ENCODE data around the gene SETD6. TPM values are rescaled to one million over a fixed set of nuclear protein-coding genes. Genes with fewer than 3 reads are reported as not detected.

SETD6 gene
- polyA plus RNA-seq = 22.3 and 28.0 TPM in 2 replicates

DNA sequence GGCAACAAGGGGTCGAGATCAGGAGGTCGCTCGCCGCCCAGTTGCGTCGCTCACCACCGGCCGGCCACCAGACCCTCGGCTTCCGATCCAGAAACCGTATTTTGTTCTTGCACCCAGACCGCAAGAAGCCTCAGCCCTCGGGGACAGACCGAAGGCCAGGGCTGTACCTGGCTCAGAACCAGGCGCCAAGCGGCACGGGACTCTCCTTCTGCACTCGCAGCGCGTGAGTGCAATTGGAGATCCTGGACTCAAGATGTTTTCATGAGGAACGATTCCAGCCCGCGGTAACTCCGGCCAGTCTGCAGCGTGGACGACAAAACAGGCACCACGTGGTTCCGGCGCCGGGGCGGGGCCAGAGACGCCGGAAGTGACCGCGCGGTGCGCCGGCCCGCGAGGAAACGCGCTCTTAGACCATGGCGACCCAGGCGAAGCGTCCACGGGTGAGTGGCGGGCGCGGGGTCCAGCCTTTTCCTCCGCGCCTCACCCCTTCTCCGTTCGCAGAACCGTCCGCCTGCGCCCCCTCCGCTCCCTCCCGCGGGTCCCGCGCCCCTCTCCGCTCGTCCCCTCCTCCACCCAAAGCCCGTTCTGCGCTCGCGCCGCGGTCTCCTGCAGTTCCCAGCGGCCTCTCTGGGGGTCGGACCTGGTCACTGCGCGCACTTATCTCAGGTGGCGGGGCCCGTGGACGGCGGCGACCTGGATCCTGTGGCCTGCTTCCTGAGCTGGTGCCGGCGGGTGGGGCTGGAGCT is at the start of gene SETD6:
Gene SETD6, plus strand, starts transcription at position 393 of the 746 bp plus-strand sequence. Its CDS starts 21 bp downstream, at position 414.

GRCh38 chr16:58499615-58500351 is 15.5 kb upstream of the SETD6 start, which contains the start of gene NDRG4:
TSS of gene NDRG4 (plus strand) at chr16:58500143. CDS start at chr16:58500249, 106 bp downstream.

Other genes with a start within 250 kb of the SETD6 start
- gene PRSS54, start 220.5 kb upstream of the SETD6 start, polyA plus RNA-seq = 0.39 TPM in 1 of 2 replicates, not detected in the other
- 0.28 and 3.3 TPM in 2 replicates for gene GINS3, start 123.0 kb upstream of the SETD6 start, polyA plus RNA-seq
- gene NDRG4, start 15.4 kb upstream of the SETD6 start, polyA plus RNA-seq = 774 and 1,197 TPM in 2 replicates
- 59.8 and 66.0 TPM in 2 replicates for gene CNOT1, start 114.3 kb downstream of the SETD6 start, polyA plus RNA-seq
- 1.9 and 2.8 TPM in 2 replicates for gene SLC38A7, start 169.3 kb downstream of the SETD6 start, polyA plus RNA-seq
- gene GOT2, start 218.8 kb downstream of the SETD6 start, polyA plus RNA-seq = 191 and 192 TPM in 2 replicates